Measurements from ENCODE around the gene PCAT6. TPM values are rescaled to one million over a fixed set of nuclear protein-coding genes. Genes with fewer than 3 reads are reported as not detected.

Gene PCAT6
- total RNA-seq, 4 donors from 2014 or later, result 0.57 to 1.2 (median 1.1) TPM

- Histone ChIP-seq H3K36me3 (peaks cover 0 to 20% (median 0%) of the 10 kb centered on the region in 3 donors), H3K4me1 (peaks cover 0 to 50% (median 0%) of the 10 kb centered on the region in 3 donors), H3K27ac (no peak overlapping the region), H3K27me3 (no peaks in the 10 kb centered on the region), H3K9me3 (no peaks in the 10 kb centered on the region), H3K4me3 (no peak overlapping the region)
- DNase-seq, result no peak
- TF ChIP-seq POLR2A (IDR thresholded peaks at IDR 0.05) (no peak), CTCF (IDR thresholded peaks at IDR 0.05) (no peak)
- WGBS, 2 donors, result 83 to 100% methylated on average over 4 to 7 of the region's 7 CpGs
- intact Hi-C loops (cut with DNase I), result no loop called here
Measured at GRCh38 chr1:202796670-202797069, 14.1 kb upstream of the PCAT6 start.

- WGBS, 2 donors, result 83 to 95% methylated on average over 4 of the region's 4 CpGs
- no peak for DNase-seq
- Histone ChIP-seq H3K36me3 (peaks cover 0 to 20% (median 0%) of the 10 kb centered on the region in 3 donors), H3K9me3 (no peaks in the 10 kb centered on the region), H3K27ac (no peak overlapping the region), H3K27me3 (no peaks in the 10 kb centered on the region), H3K4me1 (peaks cover 0 to 59% (median 7%) of the 10 kb centered on the region in 3 donors), H3K4me3 (no peak overlapping the region)
- intact Hi-C loops (cut with DNase I), result no loop called here
- TF ChIP-seq CTCF (IDR thresholded peaks at IDR 0.05) (no peak), POLR2A (IDR thresholded peaks at IDR 0.05) (no peak)
Measured at GRCh38 chr1:202798260-202798659, 12.5 kb upstream of the PCAT6 start.

- H3K27ac ChIP-seq, result no peak overlapping the region
- H3K36me3 ChIP-seq, result peaks cover 0 to 20% (median 0%) of the 10 kb centered on the region in 3 donors
- WGBS, 2 donors, result 69 to 72% methylated on average over 3 to 6 of the region's 6 CpGs
- H3K4me3 ChIP-seq, result no peak overlapping the region
- no peak for TF ChIP-seq POLR2A (IDR thresholded peaks at IDR 0.05)
- TF ChIP-seq CTCF (IDR thresholded peaks at IDR 0.05), result no peak
- DNase-seq, result no peak
- intact Hi-C loops (cut with DNase I), result no loop called here
- H3K4me1 ChIP-seq, result peaks cover 0 to 65% (median 12%) of the 10 kb centered on the region in 3 donors
- H3K27me3 ChIP-seq, result no peaks in the 10 kb centered on the region
- H3K9me3 ChIP-seq, result no peaks in the 10 kb centered on the region
Measured at GRCh38 chr1:202798792-202799331, 11.9 kb upstream of the PCAT6 start.

GRCh38 chr1:202800742-202801141 is 10.0 kb upstream of the PCAT6 start:
- no peak overlapping the region for H3K4me3 ChIP-seq
- WGBS, 2 donors, result 54 to 77% methylated on average over 1 of the region's 1 CpG
- intact Hi-C loops (cut with DNase I), result no loop called here
- no peak overlapping the region for H3K27ac ChIP-seq
- no peaks in the 10 kb centered on the region for H3K27me3 ChIP-seq
- H3K36me3 ChIP-seq, result peaks cover 0 to 20% (median 0%) of the 10 kb centered on the region in 3 donors
- no peak for DNase-seq
- peaks cover 0 to 72% (median 15%) of the 10 kb centered on the region in 3 donors for H3K4me1 ChIP-seq
- TF ChIP-seq POLR2A (IDR thresholded peaks at IDR 0.05), result no peak
- TF ChIP-seq CTCF (IDR thresholded peaks at IDR 0.05), result no peak
- H3K9me3 ChIP-seq, result no peaks in the 10 kb centered on the region

GRCh38 chr1:202801175-202801574 is 9.6 kb upstream of the PCAT6 start:
- intact Hi-C loops (cut with DNase I), result no loop called here
- TF ChIP-seq POLR2A (IDR thresholded peaks at IDR 0.05) (no peak), CTCF (IDR thresholded peaks at IDR 0.05) (no peak)
- WGBS, 2 donors, result 75 to 95% methylated on average over 2 of the region's 2 CpGs
- no peaks in the 10 kb centered on the region for H3K9me3 ChIP-seq
- H3K4me3 ChIP-seq, result no peak overlapping the region
- no peaks in the 10 kb centered on the region for H3K27me3 ChIP-seq
- H3K27ac ChIP-seq, result no peak overlapping the region
- DNase-seq, result no peak
- peaks cover 0 to 20% (median 0%) of the 10 kb centered on the region in 3 donors for H3K36me3 ChIP-seq
- peaks cover 0 to 76% (median 19%) of the 10 kb centered on the region in 3 donors for H3K4me1 ChIP-seq
